HG03060 (cell line): ENCODE results near the gene GRID1.

Experiments
- ATAC-seq: cut with Tn5 transposase; IDR thresholded peaks from one replicate; pipeline ENCODE4 v1.9.1; 2021; ENCODE audit warnings: low read depth, moderate number of reproducible peaks; ENCODE audit not compliant: unreplicated experiment

Gene GRID1

DNA sequence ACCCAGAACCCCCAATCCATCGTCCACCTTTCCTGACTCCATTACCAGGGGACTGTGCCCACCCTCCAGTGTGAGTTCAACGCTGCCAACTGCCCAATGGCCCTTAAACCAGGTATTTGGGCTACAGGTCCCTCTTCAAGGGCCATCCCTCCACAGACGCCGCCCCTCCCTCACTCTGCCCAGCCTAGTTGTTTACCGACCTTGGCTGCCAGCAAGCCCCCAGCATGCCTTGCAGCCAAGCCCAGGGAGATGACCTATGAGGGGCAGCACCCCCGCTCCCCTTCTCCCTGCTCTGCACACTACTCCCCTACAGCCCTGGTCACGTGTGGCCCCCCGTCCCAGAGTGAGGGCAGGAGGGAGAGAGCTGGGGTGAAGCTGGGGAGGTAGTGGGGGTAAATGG lies 147.3 kb downstream of the GRID1 start:
- ATAC-seq, result no peak

GRCh38 chr10:86218842-86219241 lies 147.8 kb downstream of the GRID1 start:
- no peak for ATAC-seq

- ATAC-seq, result no peak
These were observed 148.4 kb downstream of the GRID1 start for GRCh38 chr10:86218160-86218559.

GRCh38 chr10:86217371-86218080 lies 149.1 kb downstream of the GRID1 start:
- no peak for ATAC-seq

DNA sequence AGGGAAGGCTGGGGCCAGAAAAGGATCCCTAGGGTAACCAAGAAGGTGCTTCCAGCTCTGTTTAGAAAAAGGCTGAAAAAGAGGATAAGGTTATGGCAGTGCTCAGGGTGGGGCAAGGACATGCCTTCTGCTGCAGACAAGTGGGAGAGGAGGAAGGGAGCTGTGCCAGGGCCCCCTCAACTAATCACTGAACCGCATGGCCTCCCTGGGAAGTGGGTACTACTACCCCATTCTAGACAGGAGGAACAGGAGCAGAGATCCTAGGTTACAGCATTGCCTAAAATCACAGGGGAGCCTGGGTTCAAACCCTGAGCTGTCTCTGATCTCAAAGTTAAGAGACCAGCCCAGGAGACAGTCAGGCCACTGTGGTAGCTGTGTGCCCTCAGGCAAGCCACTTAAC lies 149.7 kb downstream of the GRID1 start:
- ATAC-seq, result no peak

GRCh38 chr10:86215712-86216111 lies 150.9 kb downstream of the GRID1 start:
- ATAC-seq, result no peak

GRCh38 chr10:86215046-86215445 lies 151.5 kb downstream of the GRID1 start:
- ATAC-seq, result no peak

- ATAC-seq, result no peak
These were observed 153.4 kb downstream of the GRID1 start for GRCh38 chr10:86213148-86213547.

GRCh38 chr10:86212391-86212700 lies 154.2 kb downstream of the GRID1 start:
- ATAC-seq, result no peak

GRCh38 chr10:86211691-86212390 lies 154.8 kb downstream of the GRID1 start:
- ATAC-seq, result no peak

GRCh38 chr10:86210416-86210815 lies 156.2 kb downstream of the GRID1 start:
- no peak for ATAC-seq

- ATAC-seq, result no peak
These were observed 156.9 kb downstream of the GRID1 start for GRCh38 chr10:86209726-86210125.

- no peak for ATAC-seq
These were observed 159.4 kb downstream of the GRID1 start for GRCh38 chr10:86207226-86207625.

- no peak for ATAC-seq
These were observed 160.4 kb downstream of the GRID1 start for GRCh38 chr10:86206240-86206579.

DNA sequence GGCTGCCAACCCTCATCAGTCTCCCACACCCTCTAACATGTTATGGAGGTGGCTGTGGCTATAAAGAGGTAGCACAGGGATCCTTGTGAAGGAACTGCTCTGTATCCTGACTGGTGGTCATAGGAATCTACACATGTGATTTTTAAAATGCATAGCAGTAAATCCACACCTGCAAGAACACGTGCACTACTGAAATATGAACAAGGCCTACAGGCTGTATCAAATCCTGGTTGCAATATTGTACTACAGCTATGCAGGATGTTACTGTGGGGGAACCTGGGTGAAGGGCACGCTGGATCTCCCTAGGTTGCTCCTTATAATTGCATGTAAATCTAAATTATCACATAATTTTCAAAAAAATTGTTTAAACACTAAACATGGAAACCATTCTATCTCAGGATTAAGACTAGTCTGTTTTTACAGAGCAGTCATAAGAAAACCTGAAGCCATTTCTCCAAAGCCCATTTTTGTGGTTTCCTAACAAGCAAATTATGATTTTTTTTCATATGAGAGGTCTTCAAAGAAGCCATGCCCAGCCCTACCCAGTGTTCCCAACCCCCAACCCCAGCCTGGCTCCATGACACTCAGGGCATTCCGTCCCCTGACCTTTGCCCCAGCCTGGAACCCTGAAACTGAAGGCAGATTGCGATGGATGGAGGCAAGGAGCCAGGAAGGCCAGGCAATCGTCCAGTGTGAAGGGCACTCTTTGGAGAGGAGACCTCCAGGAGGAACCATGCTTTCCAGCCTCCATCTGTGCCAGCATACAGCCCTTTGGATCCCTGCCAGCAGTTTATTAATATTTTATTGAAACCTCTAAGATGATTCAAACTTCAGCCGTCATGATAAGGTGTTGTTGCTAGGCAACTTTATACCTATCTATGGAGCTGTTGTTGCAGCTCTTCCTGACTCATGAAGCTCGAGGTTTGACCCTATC lies 161.0 kb downstream of the GRID1 start:
- no peak for ATAC-seq

DNA sequence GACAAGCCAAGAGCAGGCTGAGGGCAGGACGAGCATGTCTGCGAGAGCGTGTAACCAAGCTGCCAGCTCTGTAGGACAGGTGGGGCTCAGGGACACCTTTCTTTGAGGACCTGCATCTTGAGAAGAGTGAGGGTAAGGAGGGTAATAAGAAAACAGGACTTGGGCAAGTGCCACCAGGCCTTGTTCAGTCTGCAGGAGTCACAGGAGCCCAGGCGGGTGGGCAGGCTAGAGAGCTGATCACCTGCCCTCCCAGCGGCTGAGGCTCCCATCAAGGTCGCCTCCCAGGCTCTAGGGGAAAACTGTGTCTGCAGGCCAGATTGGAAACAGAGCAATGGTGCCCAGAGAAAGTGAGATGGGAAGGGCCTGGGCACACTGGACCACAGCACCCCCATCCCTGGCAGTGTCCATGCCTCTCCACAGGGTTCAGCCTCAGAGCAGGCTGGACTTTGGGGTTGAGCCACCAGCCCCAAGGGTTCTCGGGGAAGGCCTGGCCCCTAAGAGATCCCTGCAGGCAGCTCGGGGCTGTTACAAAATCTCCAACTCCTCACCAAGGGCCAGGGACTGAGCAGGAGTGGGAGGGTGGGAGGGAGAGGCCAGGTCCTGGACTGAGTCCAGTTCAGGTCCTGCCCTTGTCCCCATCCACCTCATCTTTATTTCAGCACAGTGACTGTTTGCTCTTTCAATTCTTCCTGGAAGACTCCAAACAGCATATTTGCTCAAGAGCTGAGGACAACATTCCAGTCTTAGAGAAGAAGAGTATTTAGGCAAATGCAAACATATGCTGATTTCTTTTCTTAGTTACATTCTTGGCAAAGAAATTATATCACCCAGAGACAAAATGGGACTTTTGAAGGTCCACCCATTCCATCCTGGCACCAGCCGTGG lies 161.9 kb downstream of the GRID1 start:
- no peak for ATAC-seq

GRCh38 chr10:86203162-86203905 lies 163.3 kb downstream of the GRID1 start:
- ATAC-seq, result no peak

DNA sequence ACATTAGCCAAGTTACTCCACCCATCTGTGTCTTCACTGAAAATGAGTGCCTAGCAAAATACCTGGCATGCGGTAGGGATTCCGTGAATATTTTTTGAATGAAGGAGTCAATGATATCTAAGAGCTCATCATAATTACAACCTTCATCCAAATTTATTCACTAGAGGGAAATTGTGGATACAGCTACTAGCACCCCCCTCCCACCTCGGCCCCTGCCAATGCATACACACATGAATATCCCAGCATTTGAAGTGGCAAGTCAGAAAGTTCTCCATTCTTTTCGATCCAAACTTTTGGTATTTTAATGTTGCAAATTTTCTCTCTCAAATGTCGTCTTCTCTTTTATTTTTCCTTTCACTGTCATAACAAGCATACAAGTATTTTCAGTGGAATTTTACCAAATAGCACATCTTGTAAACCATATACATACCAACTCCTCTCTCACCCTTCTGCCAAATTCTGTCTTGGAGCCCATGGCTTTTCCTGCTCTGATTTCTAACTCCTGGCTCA lies 164.3 kb downstream of the GRID1 start:
- ATAC-seq, result no peak

- no peak for ATAC-seq
These were observed 165.7 kb downstream of the GRID1 start for GRCh38 chr10:86200867-86201266.

DNA sequence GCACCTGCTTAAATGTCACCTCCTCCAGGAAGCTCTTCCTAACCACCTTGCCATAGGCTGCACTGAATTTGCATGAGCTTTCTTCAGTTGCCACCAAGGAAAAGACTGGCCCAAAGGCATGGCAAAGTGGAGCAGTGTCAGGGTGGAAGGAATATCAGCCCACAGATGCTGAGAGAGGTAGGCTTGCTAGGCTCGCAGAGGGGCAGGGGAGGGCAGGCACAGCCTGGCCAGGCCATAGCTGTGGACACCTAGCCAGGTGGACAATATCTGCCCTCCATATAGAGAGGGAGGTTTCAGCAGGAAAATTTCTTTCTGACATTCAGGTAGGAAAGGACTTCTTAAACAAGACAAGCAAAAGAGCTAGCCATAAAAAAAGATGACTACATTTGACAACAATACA lies 166.3 kb downstream of the GRID1 start:
- no peak for ATAC-seq
